Natural killer cell (primary cell): Measurements from ENCODE around the gene YAE1. TPM values are rescaled to one million over a fixed set of nuclear protein-coding genes. Genes with fewer than 3 reads are reported as not detected.

Experiments used
- ATAC-seq, 3 donors: fragments of 150-1000 bp in 2 of 3; fragments of 200-7000 bp in 1 of 3; cut with Tn5 transposase; 1 replicate in 1 of 3; 2 replicates in 2 of 3; pipeline ENCODE4 v1.10.0; 2021; ENCODE audit warnings: mild to moderate bottlenecking in 2 of 3, moderate library complexity in 2 of 3
- DNase-seq, 2 donors: peaks; one replicate each; pipeline versions ENCODE4 v3.0.0 to v3.0.0-alpha.2; 2013 to 2021; ENCODE audit warnings: mixed read lengths in 1 of 2
- H3K27ac ChIP-seq: one replicate; pipeline ENCODE4 v1.5.1; 2013; ENCODE audit warnings: mild to moderate bottlenecking, low read length
- H3K27me3 ChIP-seq: one replicate; pipeline ENCODE4 v1.6.1; 2013; ENCODE audit warnings: low read length; ENCODE audit not compliant: control insufficient read depth, insufficient read depth
- H3K36me3 ChIP-seq: one replicate; pipeline ENCODE4 v1.6.1; 2013; ENCODE audit warnings: low read length; ENCODE audit not compliant: control insufficient read depth, insufficient read depth
- H3K4me1 ChIP-seq: one replicate; pipeline ENCODE4 v1.6.1; 2013; ENCODE audit warnings: low read length; ENCODE audit not compliant: control insufficient read depth, insufficient read depth
- H3K4me3 ChIP-seq: one replicate; pipeline ENCODE4 v1.5.1; 2013; ENCODE audit warnings: low read length
- H3K9me3 ChIP-seq: one replicate; pipeline ENCODE4 v1.6.1; 2013; ENCODE audit warnings: low read length; ENCODE audit not compliant: control insufficient read depth, insufficient read depth
- H3K27ac Mint-ChIP-seq, 2 donors: one replicate each; pipeline ENCODE4 v1.8.0; 2022; ENCODE audit warnings: mild to moderate bottlenecking in 2 of 2, mixed read lengths in 2 of 2, moderate library complexity in 1 of 2
- H3K27me3 Mint-ChIP-seq, 2 donors: one replicate each; pipeline ENCODE4 v1.8.0; 2022; ENCODE audit warnings: low read depth in 2 of 2, mixed read lengths in 2 of 2
- H3K36me3 Mint-ChIP-seq: one replicate; pipeline ENCODE4 v1.8.0; 2022; ENCODE audit warnings: mixed read lengths
- H3K4me1 Mint-ChIP-seq, 2 donors: one replicate each; pipeline ENCODE4 v1.8.0; 2022; ENCODE audit warnings: mixed read lengths in 2 of 2
- H3K4me3 Mint-ChIP-seq: one replicate; pipeline ENCODE4 v1.8.0; 2022; ENCODE audit warnings: mild to moderate bottlenecking, moderate library complexity, mixed read lengths
- H3K9me3 Mint-ChIP-seq, 2 donors: one replicate each; pipeline ENCODE4 v1.8.0; 2022; ENCODE audit warnings: mixed read lengths in 2 of 2
- CTCF ChIP-seq: fragments of 200-600 bp; IDR thresholded peaks from one replicate; pipeline ENCODE4 v1.8.0; 2022; ENCODE audit warnings: antibody characterized with exemption
- WGBS: methylation state at CpG from one replicate; pipeline ENCODE4 v1.1.7; 2013; ENCODE audit warnings: missing lambda C conversion rate; ENCODE audit not compliant: insufficient coverage; 5-methylcytosine and 5-hydroxymethylcytosine counted together
- intact Hi-C: fragments of 100-400 bp; cut with micrococcal nuclease; formaldehyde crosslinking; loops from one replicate; pipeline ENCODE4 v1.14.2; 2022
- total RNA-seq, 4 donors: library from RNA; stranded (reverse); fragments of 120-200 nt in 1 of 4; gene quantifications; one replicate each; pipeline versions ENCODE4 v1.2.3 to v1.2.4, GENCODE V29; 2013 to 2022

Gene YAE1
- total RNA-seq, 3 donors from 2014 or later (not counting 1 experiment from before 2014, with no cell fraction given): 3.1 to 5.1 (median 3.4) TPM

- ATAC-seq: no peak
- Histone ChIP-seq H3K36me3 (no peaks in the 10 kb centered on the region), H3K27me3 (no peaks in the 10 kb centered on the region), H3K4me3 (no peak overlapping the region), H3K27ac (no peak overlapping the region), H3K9me3 (no peaks in the 10 kb centered on the region), H3K4me1 (no peaks in the 10 kb centered on the region)
- WGBS: 83% methylated on average over 4 of the region's 4 CpGs
- peaks cover 0 to 3% of the 10 kb centered on the region in 2 donors for H3K27me3 Mint-ChIP-seq
- no peak overlapping the region for H3K27ac Mint-ChIP-seq
- no peak for DNase-seq
- H3K9me3 Mint-ChIP-seq: no peaks in the 10 kb centered on the region
- H3K4me1 Mint-ChIP-seq: no peaks in the 10 kb centered on the region
- no peak overlapping the region for H3K4me3 Mint-ChIP-seq
- no peaks in the 10 kb centered on the region for H3K36me3 Mint-ChIP-seq
- intact Hi-C loops: no loop called here
- TF ChIP-seq CTCF: no peak
Observed at GRCh38 chr7:39532832-39533231, 33.4 kb upstream of the YAE1 start.

GRCh38 chr7:39534599-39534998 is 31.6 kb upstream of the YAE1 start:
- ATAC-seq: no peak
- H3K4me1 ChIP-seq: no peaks in the 10 kb centered on the region
- Mint-ChIP-seq H3K27me3 (no peaks in the 10 kb centered on the region), H3K9me3 (no peaks in the 10 kb centered on the region), H3K4me3 (no peak overlapping the region), H3K36me3 (no peaks in the 10 kb centered on the region), H3K27ac (no peak overlapping the region), H3K4me1 (no peaks in the 10 kb centered on the region)
- H3K9me3 ChIP-seq: no peaks in the 10 kb centered on the region
- WGBS: 73% methylated on average over 1 of the region's 1 CpG
- DNase-seq: no peak
- H3K27me3 ChIP-seq: no peaks in the 10 kb centered on the region
- H3K4me3 ChIP-seq: no peak overlapping the region
- H3K36me3 ChIP-seq: no peaks in the 10 kb centered on the region
- no peak overlapping the region for H3K27ac ChIP-seq
- no peak for TF ChIP-seq CTCF
- intact Hi-C loops: no loop called here

GRCh38 chr7:39535064-39535463 is 31.1 kb upstream of the YAE1 start:
- DNase-seq (no peak), ATAC-seq (no peak)
- Histone ChIP-seq H3K9me3 (no peaks in the 10 kb centered on the region), H3K27me3 (no peaks in the 10 kb centered on the region), H3K4me1 (no peaks in the 10 kb centered on the region), H3K27ac (no peak overlapping the region), H3K4me3 (no peak overlapping the region), H3K36me3 (no peaks in the 10 kb centered on the region)
- no peak overlapping the region for H3K27ac Mint-ChIP-seq
- no peaks in the 10 kb centered on the region for H3K36me3 Mint-ChIP-seq
- no peaks in the 10 kb centered on the region for H3K9me3 Mint-ChIP-seq
- TF ChIP-seq CTCF: no peak
- no peak overlapping the region for H3K4me3 Mint-ChIP-seq
- H3K4me1 Mint-ChIP-seq: no peaks in the 10 kb centered on the region
- intact Hi-C loops: no loop called here
- H3K27me3 Mint-ChIP-seq: no peaks in the 10 kb centered on the region

- Histone ChIP-seq H3K36me3 (no peaks in the 10 kb centered on the region), H3K4me1 (no peaks in the 10 kb centered on the region), H3K9me3 (no peaks in the 10 kb centered on the region), H3K27me3 (no peaks in the 10 kb centered on the region), H3K4me3 (no peak overlapping the region), H3K27ac (no peak overlapping the region)
- no peaks in the 10 kb centered on the region for H3K36me3 Mint-ChIP-seq
- no peaks in the 10 kb centered on the region for H3K27me3 Mint-ChIP-seq
- intact Hi-C loops: no loop called here
- H3K9me3 Mint-ChIP-seq: no peaks in the 10 kb centered on the region
- WGBS: 96% methylated on average over 3 of the region's 3 CpGs
- no peak for ATAC-seq
- no peaks in the 10 kb centered on the region for H3K4me1 Mint-ChIP-seq
- H3K27ac Mint-ChIP-seq: no peak overlapping the region
- TF ChIP-seq CTCF: no peak
- no peak for DNase-seq
- H3K4me3 Mint-ChIP-seq: no peak overlapping the region
Observed at GRCh38 chr7:39535720-39536119, 30.5 kb upstream of the YAE1 start.
